ENCODE data around the gene NDUFA12.

Gene NDUFA12

GRCh38 chr12:94969424-94969823, 34.1 kb downstream of the NDUFA12 start:
- Histone ChIP-seq H3K4me1 (no peaks in the 10 kb centered on the region), H3K9me3 (no peaks in the 10 kb centered on the region), H3K4me3 (ENCODE audit: low read depth, low read length) (no peak overlapping the region), H3K27me3 (no peaks in the 10 kb centered on the region), H3K36me3 (peaks cover 15% of the 10 kb centered on the region)
- TF ChIP-seq CTCF (IDR thresholded peaks at IDR 0.05; ENCODE audit: low read depth, low read length), result no peak
- no peak for DNase-seq

GRCh38 chr12:94965982-94966630, 37.4 kb downstream of the NDUFA12 start:
- Histone ChIP-seq H3K9me3 (no peaks in the 10 kb centered on the region), H3K36me3 (peaks cover 10% of the 10 kb centered on the region), H3K27me3 (no peaks in the 10 kb centered on the region), H3K4me1 (no peaks in the 10 kb centered on the region), H3K4me3 (ENCODE audit: low read depth, low read length) (no peak overlapping the region)
- DNase-seq, result no peak
- no peak for TF ChIP-seq CTCF (IDR thresholded peaks at IDR 0.05; ENCODE audit: low read depth, low read length)

GRCh38 chr12:94963649-94964048, 39.8 kb downstream of the NDUFA12 start:
- no peaks in the 10 kb centered on the region for H3K4me1 ChIP-seq
- no peak for TF ChIP-seq CTCF (IDR thresholded peaks at IDR 0.05; ENCODE audit: low read depth, low read length)
- no peaks in the 10 kb centered on the region for H3K27me3 ChIP-seq
- no peaks in the 10 kb centered on the region for H3K9me3 ChIP-seq
- no peaks in the 10 kb centered on the region for H3K36me3 ChIP-seq
- no peak for DNase-seq
- H3K4me3 ChIP-seq (ENCODE audit: low read depth, low read length), result no peak overlapping the region

- H3K36me3 ChIP-seq, result no peaks in the 10 kb centered on the region
- peak; percentile 15; the same call in 1 of the 2 replicates for TF ChIP-seq CTCF (IDR thresholded peaks at IDR 0.05; ENCODE audit: low read depth, low read length)
Observed at GRCh38 chr12:94962670-94963069, 40.8 kb downstream of the NDUFA12 start.

GRCh38 chr12:94961911-94962310, 41.6 kb downstream of the NDUFA12 start:
- no peak for DNase-seq
- Histone ChIP-seq H3K4me1 (no peaks in the 10 kb centered on the region), H3K4me3 (ENCODE audit: low read depth, low read length) (no peak overlapping the region), H3K9me3 (no peaks in the 10 kb centered on the region), H3K27me3 (no peaks in the 10 kb centered on the region), H3K36me3 (no peaks in the 10 kb centered on the region)
- TF ChIP-seq CTCF (IDR thresholded peaks at IDR 0.05; ENCODE audit: low read depth, low read length), result no peak

More at GRCh38 chr12:94962670-94963069, 40.8 kb downstream of the NDUFA12 start:
- H3K4me3 ChIP-seq (ENCODE audit: low read depth, low read length), result no peak overlapping the region
- no peaks in the 10 kb centered on the region for H3K9me3 ChIP-seq
- H3K27me3 ChIP-seq, result no peaks in the 10 kb centered on the region
- no peak for DNase-seq
- no peaks in the 10 kb centered on the region for H3K4me1 ChIP-seq

GRCh38 chr12:94961256-94961824, 42.2 kb downstream of the NDUFA12 start:
- Histone ChIP-seq H3K4me3 (ENCODE audit: low read depth, low read length) (no peak overlapping the region), H3K4me1 (no peaks in the 10 kb centered on the region), H3K9me3 (no peaks in the 10 kb centered on the region), H3K36me3 (no peaks in the 10 kb centered on the region), H3K27me3 (no peaks in the 10 kb centered on the region)
- no peak for TF ChIP-seq CTCF (IDR thresholded peaks at IDR 0.05; ENCODE audit: low read depth, low read length)
- DNase-seq, result no peak

All from BE2C (cell line).